GM18502 (cell line): Measurements from ENCODE around the gene POC1A.

Experiments used
- ATAC-seq: cut with Tn5 transposase; IDR thresholded peaks from one replicate; pipeline ENCODE4 v1.9.1; 2021; ENCODE audit warnings: mild to moderate bottlenecking; ENCODE audit not compliant: unreplicated experiment, poor library complexity

Gene POC1A

GRCh38 chr3:52134761-52135160 is 19.5 kb downstream of the POC1A start:
- no peak for ATAC-seq

GRCh38 chr3:52132930-52133329 is 21.3 kb downstream of the POC1A start:
- no peak for ATAC-seq

GRCh38 chr3:52132041-52132440 is 22.2 kb downstream of the POC1A start:
- no peak for ATAC-seq

GRCh38 chr3:52130966-52131622 is 23.1 kb downstream of the POC1A start:
- ATAC-seq = no peak

- no peak for ATAC-seq
Observed at GRCh38 chr3:52128118-52128683, 26.0 kb downstream of the POC1A start.

GRCh38 chr3:52126500-52126899 is 27.7 kb downstream of the POC1A start:
- no peak for ATAC-seq

GRCh38 chr3:52126036-52126435 is 28.2 kb downstream of the POC1A start:
- ATAC-seq = no peak

- ATAC-seq = no peak
Observed at GRCh38 chr3:52124766-52125165, 29.5 kb downstream of the POC1A start.

GRCh38 chr3:52124126-52124525 is 30.1 kb downstream of the POC1A start:
- no peak for ATAC-seq

GRCh38 chr3:52123106-52123725 is 31.0 kb downstream of the POC1A start:
- ATAC-seq = peak; percentile 58

- ATAC-seq = no peak
Observed at GRCh38 chr3:52122491-52122890, 31.7 kb downstream of the POC1A start.

GRCh38 chr3:52121813-52122212 is 32.4 kb downstream of the POC1A start:
- no peak for ATAC-seq

- peak; percentile 43 for ATAC-seq
Observed at GRCh38 chr3:52121464-52121805, 32.8 kb downstream of the POC1A start.

- ATAC-seq = peak; percentile 22
Observed at GRCh38 chr3:52120556-52121463, 33.4 kb downstream of the POC1A start.

GRCh38 chr3:52119826-52120225 is 34.4 kb downstream of the POC1A start:
- no peak for ATAC-seq

- no peak for ATAC-seq
Observed at GRCh38 chr3:52119099-52119498, 35.1 kb downstream of the POC1A start.

GRCh38 chr3:52118156-52118875 is 35.9 kb downstream of the POC1A start:
- no peak for ATAC-seq

GRCh38 chr3:52117537-52117936 is 36.7 kb downstream of the POC1A start:
- no peak for ATAC-seq

- ATAC-seq = no peak
Observed at GRCh38 chr3:52112056-52112455, 42.2 kb downstream of the POC1A start.

- ATAC-seq = no peak
Observed at GRCh38 chr3:52110502-52110901, 43.7 kb downstream of the POC1A start.
